HS-5 (cell line): ENCODE data around the gene PF4V1.
A peak's percentile ranks its signal among the peaks of the same experiment; 100 is the strongest.
"Not testable (repeated sequence)": the region's sequence is repeated elsewhere in the genome, so short reads cannot be mapped to it uniquely, and the experiment has no call there.

Experiments
- DNase-seq: peaks from one replicate; pipeline ENCODE4 v3.0.0-alpha.2; 2012; ENCODE audit warnings: low read depth

Gene PF4V1

GRCh38 chr4:73870768-73871167 lies 17.7 kb downstream of the PF4V1 start:
- DNase-seq: no peak

DNA sequence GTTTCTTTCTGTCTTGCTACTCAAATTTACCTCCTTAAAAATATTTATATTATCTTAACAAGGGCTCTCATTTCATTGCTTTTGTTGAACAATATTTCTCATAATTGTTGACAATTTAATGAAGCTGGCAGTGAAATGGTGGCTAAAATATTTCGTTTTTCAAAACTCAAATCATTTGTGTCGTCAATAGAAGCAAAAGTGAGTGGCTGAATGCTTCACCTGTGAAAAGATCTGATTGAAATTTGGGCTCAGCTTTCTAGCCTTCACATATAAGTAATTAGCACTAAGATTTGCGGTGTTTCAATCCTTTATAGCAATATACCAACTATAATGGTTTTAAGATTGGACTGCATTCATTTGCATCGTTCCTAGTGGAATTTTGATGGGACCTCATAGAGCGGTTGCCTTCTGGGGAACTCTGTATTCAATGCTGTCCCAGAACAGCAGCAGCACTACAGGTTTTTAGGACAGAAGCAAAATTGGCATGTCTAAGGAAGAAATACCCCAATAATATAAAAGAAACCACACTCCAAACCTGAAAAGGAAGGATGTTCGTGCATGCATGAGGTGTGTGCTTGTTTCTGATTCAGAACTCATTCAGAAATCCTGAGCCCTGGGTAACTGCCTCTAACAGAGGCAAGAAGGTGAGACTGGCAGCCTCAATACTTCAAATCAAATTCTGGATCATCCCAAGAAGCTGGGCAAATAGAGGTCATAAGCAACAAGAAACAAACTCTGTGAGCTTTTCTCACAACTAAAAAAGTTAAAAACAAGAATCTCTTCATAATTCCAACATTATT lies 18.6 kb downstream of the PF4V1 start:
- no peak for DNase-seq

DNA sequence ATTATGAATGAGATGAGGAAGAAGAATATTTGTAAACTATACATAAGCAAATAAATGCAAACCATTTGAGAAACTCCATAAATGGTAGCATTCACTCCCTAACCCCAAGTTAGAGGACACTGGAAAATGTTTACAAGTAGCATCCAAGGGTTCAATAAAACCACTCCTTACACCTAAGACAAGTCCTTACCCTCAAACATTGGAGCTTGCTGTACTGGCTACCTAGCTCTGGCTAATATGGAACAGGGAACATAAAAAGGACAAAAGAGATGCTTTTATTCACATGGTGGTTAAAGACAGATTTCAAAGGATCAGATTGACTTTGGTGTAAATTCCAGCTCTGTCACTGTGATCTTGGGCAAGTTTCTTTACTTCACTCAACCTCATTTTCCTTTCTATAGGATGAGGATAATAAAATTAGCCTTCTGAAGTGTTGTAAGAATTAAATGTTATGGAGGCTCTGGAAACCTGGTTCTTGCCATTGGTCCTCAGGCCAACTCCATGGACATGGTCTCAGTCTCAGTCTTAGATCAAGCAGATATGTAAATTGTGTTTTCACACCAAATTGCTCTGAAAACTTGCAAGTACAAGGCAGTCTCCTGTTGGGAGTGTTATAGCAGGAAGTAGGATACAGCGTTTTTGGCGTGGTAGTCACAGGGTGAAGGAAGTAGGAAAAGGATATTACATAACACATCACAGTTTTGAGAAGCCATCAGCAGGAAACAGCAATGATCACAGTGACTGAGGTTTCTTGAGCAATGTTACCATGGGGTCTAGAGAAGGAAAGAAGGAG lies 19.4 kb downstream of the PF4V1 start:
- no peak for DNase-seq

- DNase-seq: no peak
Measured at GRCh38 chr4:73874386-73874785, 21.3 kb downstream of the PF4V1 start.

GRCh38 chr4:73875401-73875800 lies 22.3 kb downstream of the PF4V1 start:
- DNase-seq: no peak

DNA sequence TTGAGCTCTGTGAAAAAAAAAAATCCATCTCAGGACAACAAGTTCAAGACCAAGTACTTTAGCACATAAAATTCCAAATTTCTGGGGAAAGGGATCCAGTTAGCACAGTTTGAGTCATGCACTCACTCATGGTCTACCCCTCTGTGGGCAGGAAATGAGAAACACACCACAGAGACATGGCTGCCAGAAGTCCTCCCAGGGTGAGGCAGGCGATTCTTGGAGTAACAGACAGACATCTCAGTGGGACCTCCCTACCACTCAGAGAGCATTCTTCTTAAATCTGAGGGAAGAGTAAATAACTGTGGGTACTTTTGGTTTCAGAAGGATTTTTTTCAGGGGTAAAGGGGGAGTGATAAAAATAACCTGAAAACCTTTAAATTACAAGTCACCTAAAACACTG lies 30.2 kb downstream of the PF4V1 start:
- DNase-seq: peak; percentile 44

DNA sequence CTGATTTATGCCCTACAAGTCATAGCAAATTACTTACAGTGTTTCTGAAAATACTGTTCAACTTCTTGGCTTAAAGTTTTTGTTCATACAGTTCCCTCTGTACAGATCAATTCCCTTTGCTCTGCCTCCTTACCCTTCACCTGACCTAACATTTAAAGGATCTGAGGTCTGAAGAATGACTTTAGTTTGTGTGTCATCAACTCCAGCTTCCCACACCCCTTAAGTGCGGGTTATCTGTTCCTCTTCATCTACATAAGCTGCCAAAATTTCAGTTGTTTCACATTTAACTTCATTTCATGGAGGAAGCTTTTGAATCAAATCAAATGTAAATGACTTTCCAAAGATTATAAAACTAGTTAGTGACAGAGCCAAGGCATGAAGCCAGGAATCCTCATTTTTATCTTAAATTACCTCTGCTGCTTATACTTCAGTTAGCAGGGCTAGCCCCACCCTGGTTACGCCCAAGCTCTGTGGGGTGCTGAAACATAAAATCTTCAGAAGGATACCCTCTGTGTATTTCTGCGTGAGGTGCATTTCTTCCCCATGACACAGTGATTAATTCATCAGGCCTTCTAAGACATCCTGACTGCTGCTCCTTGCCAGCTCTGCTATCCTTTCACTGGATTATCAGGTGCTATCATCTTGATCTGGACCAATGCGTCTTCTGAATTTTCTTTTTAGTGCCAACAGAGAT lies 32.6 kb downstream of the PF4V1 start:
- no peak for DNase-seq

DNA sequence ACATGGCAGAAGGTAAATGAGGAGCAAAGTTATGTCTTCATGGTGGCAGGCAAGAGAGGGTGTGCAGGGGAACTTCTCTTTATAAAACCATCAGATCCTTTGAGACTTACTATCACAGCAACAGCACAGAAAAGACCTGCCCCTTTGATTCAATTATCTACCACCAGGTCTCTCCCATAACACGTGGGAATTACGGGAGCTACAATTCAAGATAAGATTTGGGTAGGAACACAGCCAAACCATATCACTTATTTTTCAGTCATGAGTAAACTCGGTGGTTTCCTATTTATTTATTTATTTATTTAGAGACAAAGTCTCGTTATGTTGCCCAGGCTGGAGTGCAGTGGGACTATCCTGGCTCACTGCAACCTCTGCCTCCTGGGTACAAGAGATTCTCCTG lies 38.2 kb downstream of the PF4V1 start:
- DNase-seq: no peak

GRCh38 chr4:73891739-73892405 lies 38.8 kb downstream of the PF4V1 start:
- DNase-seq: peak; percentile 50

GRCh38 chr4:73892966-73893365 lies 39.9 kb downstream of the PF4V1 start:
- DNase-seq: no peak

- DNase-seq: no peak
Measured at GRCh38 chr4:73894001-73894400, 40.9 kb downstream of the PF4V1 start.

DNA sequence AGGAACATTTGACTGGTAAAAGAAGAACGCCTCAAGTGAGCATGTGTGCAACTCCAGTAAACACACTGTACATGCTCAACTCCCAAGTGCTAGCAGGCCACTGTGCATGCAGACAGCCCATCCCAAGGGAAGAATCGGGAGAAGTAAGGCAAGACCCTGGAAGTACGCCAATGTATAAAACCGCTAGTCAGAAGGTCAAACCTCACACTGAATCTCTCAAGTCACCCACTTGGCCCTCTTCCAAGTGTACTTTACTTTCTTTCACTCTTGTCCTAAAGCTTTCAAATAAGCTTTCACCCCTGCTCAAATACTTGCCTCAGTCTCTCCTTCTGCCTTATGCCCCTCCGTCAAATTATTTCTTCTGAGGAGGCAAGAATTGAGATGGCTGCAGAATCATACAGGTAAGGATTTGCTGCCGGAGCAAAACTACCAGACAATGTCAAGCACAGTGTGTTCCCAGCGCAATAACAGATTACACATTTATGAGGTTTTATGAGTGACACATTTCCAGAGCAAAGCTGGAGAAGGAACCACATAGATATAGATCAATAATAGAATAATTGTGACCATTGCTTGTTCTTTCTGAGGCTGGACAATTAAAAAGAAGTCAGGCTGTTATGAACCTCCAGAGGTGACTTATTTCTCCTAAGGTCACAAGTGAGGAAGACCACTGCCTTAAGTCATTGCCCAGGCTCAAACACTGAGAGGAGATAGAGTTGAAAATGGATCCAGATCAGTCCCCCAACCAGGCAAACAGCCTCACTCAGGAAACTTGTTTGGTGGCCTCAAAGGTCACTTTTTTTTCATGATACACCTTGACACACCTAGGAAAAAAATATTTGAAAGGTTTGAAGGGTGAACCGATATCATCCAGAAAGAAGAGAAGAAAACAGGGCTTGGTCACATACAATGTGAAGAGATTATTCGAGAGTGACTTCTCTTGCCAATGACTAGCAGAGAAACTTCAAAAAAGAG lies 42.4 kb downstream of the PF4V1 start:
- DNase-seq: no peak

DNA sequence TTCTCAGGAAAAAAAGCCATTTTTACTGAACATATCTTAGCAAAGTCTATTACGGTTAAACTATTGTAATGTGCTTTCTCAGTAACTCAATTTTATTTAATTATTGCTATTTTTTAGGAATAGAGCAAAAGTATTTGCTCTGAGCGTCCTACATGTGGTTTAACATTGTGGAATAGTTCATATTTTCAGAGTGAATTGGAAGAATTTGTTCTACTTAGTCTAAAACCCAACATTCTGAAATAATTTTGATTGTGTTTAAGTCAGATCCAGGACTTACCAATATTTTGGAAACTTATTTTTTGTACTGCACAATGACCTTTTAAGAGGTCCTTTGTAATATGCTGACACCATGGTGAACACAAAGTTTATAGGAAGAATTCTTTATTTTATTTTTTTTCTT lies 43.3 kb downstream of the PF4V1 start:
- DNase-seq: no peak

GRCh38 chr4:73897380-73898136 lies 44.5 kb downstream of the PF4V1 start:
- DNase-seq: peak; percentile 88

DNA sequence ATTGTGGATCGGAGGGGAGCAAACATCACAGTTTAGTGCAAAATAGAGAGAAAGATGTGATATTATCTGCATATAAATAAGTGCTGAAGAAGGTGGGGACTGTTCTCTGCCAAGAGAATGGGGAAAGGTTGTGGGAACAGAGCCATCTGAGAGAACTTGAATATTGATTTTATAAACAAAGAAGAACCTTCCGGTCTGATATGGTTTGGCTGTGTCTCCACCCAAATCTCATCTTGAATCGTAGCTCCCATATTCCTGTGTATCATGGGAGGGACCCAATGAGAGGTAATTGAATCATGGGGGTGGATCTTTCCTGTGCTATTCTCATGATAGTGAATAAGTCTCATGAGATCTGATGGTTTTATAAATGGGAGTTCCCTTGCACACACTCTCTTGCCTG lies 46.2 kb downstream of the PF4V1 start:
- not testable (repeated sequence) for DNase-seq

DNA sequence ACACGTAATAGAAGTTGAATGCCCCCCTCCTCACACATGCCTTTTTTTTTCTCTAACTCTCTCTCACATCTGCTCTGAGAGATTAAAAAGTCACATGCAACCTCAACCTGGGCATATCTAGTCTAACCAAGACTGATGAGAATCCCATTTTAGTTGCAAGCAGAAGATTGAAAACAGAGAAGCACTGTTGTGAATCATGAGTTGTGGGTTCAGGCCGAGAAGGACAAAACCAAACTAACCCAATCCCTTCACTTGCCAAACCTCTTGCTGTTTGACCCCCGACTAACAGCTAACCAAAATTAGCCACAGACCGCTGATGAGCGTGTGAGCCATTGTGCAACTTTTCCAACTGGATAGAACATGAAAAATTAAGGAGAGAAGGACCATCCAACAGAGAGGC lies 47.9 kb downstream of the PF4V1 start:
- DNase-seq: no peak

- peak; percentile 64 for DNase-seq
Measured at GRCh38 chr4:73902038-73902637, 49.0 kb downstream of the PF4V1 start.

GRCh38 chr4:73902817-73903547 lies 49.9 kb downstream of the PF4V1 start:
- DNase-seq: no peak
